K562 (cell line): ENCODE data around the gene RNASEH2A. TPM values are rescaled to one million over a fixed set of nuclear protein-coding genes. Genes with fewer than 3 reads are reported as not detected.
A peak's percentile ranks its signal among the peaks of the same experiment; 100 is the strongest.

ENCODE experiments used
- ATAC-seq: fragments of 200-7000 bp; cut with Tn5 transposase; 3 replicates; pipeline ENCODE4 v1.9.1; 2020; ENCODE audit warnings: moderate library complexity
- BruUV-seq: library from RNA; stranded (reverse); fragments of 400-500 nt; replicated peaks from 2 replicates; lab custom pipeline; 2021; lab: Mats Ljungman, UMichigan
- CTCF ChIA-PET: fragments of 300-600 bp; formaldehyde crosslinking; extraction: SDS; loops from one replicate; lab custom pipeline; 2021; ENCODE audit warnings: low intra/inter-chr PET ratio; lab: Yijun Ruan, JAX
- POLR2A ChIA-PET: fragments of 300-600, 350-650 bp; sonication (Branson Sonifier 250); formaldehyde crosslinking; extraction: SDS; loops from one replicate; lab custom pipeline; 2021; ENCODE audit warnings: antibody characterized with exemption, inconsistent platforms; lab: Yijun Ruan, JAX
- DNase-seq, 4 experiments: peaks; one replicate each; pipeline versions ENCODE4 v3.0.0 to v3.0.0-alpha.2; 2011 to 2018; ENCODE audit warnings: low spot score in 3 of 4, mixed read lengths in 3 of 4; ENCODE audit errors: extremely low read depth in 1 of 4
- FAIRE-seq: peaks from 2 replicates; lab custom pipeline; 2011; peaks lifted over from hg19 to GRCh38; lab: Jason Lieb, UNC
- H2AFZ ChIP-seq: 2 replicates; pipeline ENCODE4 v1.6.0; 2011; ENCODE audit warnings: low read depth, low read length, control low read depth, inconsistent platforms
- H3K27ac ChIP-seq: fragments of 200-600 bp; 3 replicates; pipeline ENCODE4 v1.8.0; 2011; ENCODE audit warnings: low read depth, mild to moderate bottlenecking, control low read depth, inconsistent platforms, low read length, moderate library complexity, mixed read lengths; ENCODE audit errors: extremely low read depth
- H3K27me3 ChIP-seq, 2 experiments: fragments of 300-600 bp in 1 of 2; 2 replicates in 1 of 2; 3 replicates in 1 of 2; pipeline versions ENCODE4 v1.6.0 to v1.8.0; 2011; ENCODE audit warnings: inconsistent platforms in 2 of 2, low read length in 2 of 2, mild to moderate bottlenecking in 1 of 2, mixed read lengths in 1 of 2, moderate library complexity in 1 of 2; ENCODE audit not compliant: control insufficient read depth in 2 of 2, insufficient read depth in 2 of 2
- H3K36me3 ChIP-seq: fragments of 300-600 bp; 3 replicates; pipeline ENCODE4 v1.8.0; 2011; ENCODE audit warnings: mild to moderate bottlenecking, low read length, inconsistent platforms; ENCODE audit not compliant: control insufficient read depth, insufficient read depth
- H3K4me1 ChIP-seq, 2 experiments: fragments of 200-600 bp in 1 of 2; replicated peaks in 1 of 2; 2 replicates in 1 of 2; 3 replicates in 1 of 2; pipeline versions ENCODE4 v1.5.1 to v1.8.0; 2011; ENCODE audit warnings: inconsistent platforms in 2 of 2, low read length in 2 of 2, mild to moderate bottlenecking in 1 of 2, mixed read lengths in 1 of 2, moderate library complexity in 1 of 2; ENCODE audit not compliant: control insufficient read depth in 2 of 2, insufficient read depth in 2 of 2
- H3K4me2 ChIP-seq: 2 replicates; pipeline ENCODE4 v1.6.1; 2011; ENCODE audit warnings: low read length, control low read depth, inconsistent platforms, mixed read lengths; ENCODE audit not compliant: insufficient read depth
- H3K4me3 ChIP-seq: fragments of 200-600 bp; sonication (generic), shearing (Covaris generic); 2 replicates; pipeline ENCODE4 v1.5.1; 2016; ENCODE audit warnings: control low read depth, inconsistent platforms
- H3K79me2 ChIP-seq: fragments of 200-600 bp; 3 replicates; pipeline ENCODE4 v1.8.0; 2011; ENCODE audit warnings: low read length, inconsistent platforms; ENCODE audit not compliant: control insufficient read depth, insufficient read depth
- H3K9ac ChIP-seq, 2 experiments: 2 replicates each; pipeline versions ENCODE4 v1.6.0 to v1.6.1; 2011; ENCODE audit warnings: low read depth in 2 of 2, low read length in 2 of 2, control low read depth in 1 of 2, inconsistent platforms in 1 of 2, mild to moderate bottlenecking in 1 of 2, mixed read lengths in 1 of 2; ENCODE audit not compliant: insufficient read depth in 1 of 2
- H3K9me1 ChIP-seq: one replicate; pipeline ENCODE4 v1.6.0; 2011; ENCODE audit warnings: inconsistent platforms, mild to moderate bottlenecking, low read length, moderate library complexity; ENCODE audit not compliant: control insufficient read depth, insufficient read depth
- H3K9me3 ChIP-seq: replicated peaks from 2 replicates; pipeline ENCODE4 v1.5.1; 2011; ENCODE audit warnings: low read depth, low read length, inconsistent platforms; ENCODE audit not compliant: control insufficient read depth, insufficient read depth
- H4K20me1 ChIP-seq: replicated peaks from 2 replicates; pipeline ENCODE4 v1.6.1; 2011; ENCODE audit warnings: low read length, inconsistent platforms, mixed read lengths; ENCODE audit not compliant: control insufficient read depth, insufficient read depth
- BCL6 ChIP-seq: fragments of 250-450 bp; sonication (Bioruptor Pico); IDR thresholded peaks from 2 replicates; pipeline ENCODE4 v1.4.0; 2020
- BCOR ChIP-seq: fragments of 450-650 bp; IDR thresholded peaks from 2 replicates; pipeline ENCODE4 v1.6.1; 2016
- C11orf30 ChIP-seq: fragments of 450-650 bp; IDR thresholded peaks from 2 replicates; pipeline ENCODE4 v1.6.1; 2016; ENCODE audit warnings: low read depth, mild to moderate bottlenecking
- KDM1A ChIP-seq, 2 experiments: fragments of 450-650 bp; IDR thresholded peaks; 2 replicates each; pipeline ENCODE4 v1.6.1; 2016; ENCODE audit warnings: mild to moderate bottlenecking in 2 of 2
- KLF1 ChIP-seq: fragments of 450-650 bp; IDR thresholded peaks from 2 replicates; pipeline ENCODE4 v1.6.1; 2016; ENCODE audit warnings: missing genetic modification characterization, missing compliant biosample characterization
- RBM22 ChIP-seq: fragments of 200-400 bp; formaldehyde crosslinking; IDR thresholded peaks from 2 replicates; pipeline ENCODE4 v1.6.1; 2018; ENCODE audit warnings: low read length, low read depth; ENCODE audit not compliant: poor library complexity, severe bottlenecking
- RBM25 ChIP-seq: fragments of 200-400 bp; formaldehyde crosslinking; IDR thresholded peaks from 2 replicates; pipeline ENCODE4 v1.6.1; 2018; ENCODE audit warnings: low read length, low read depth, moderate library complexity; ENCODE audit not compliant: severe bottlenecking
- TBP ChIP-seq: optimal IDR thresholded peaks from 2 replicates; pipeline ENCODE3; 2011; ENCODE audit warnings: low read depth, low read length, improper control_type of control experiment
- TOE1 ChIP-seq, 2 experiments: fragments of 450-650 bp in 1 of 2; sonication (generic) in 1 of 2; formaldehyde crosslinking in 1 of 2; IDR thresholded peaks; 2 replicates each; pipeline versions ENCODE4 v1.7.1 to v1.8.0; 2016 to 2022; ENCODE audit warnings: borderline replicate concordance in 2 of 2, mild to moderate bottlenecking in 2 of 2, antibody characterized with exemption in 1 of 2, inconsistent platforms in 1 of 2, low read depth in 1 of 2, missing genetic modification reagents in 1 of 2, moderate library complexity in 1 of 2
- ZBTB33 ChIP-seq: sonication (generic); formaldehyde crosslinking; IDR thresholded peaks from 2 replicates; pipeline ENCODE4 v1.8.1; 2023; ENCODE audit warnings: mild to moderate bottlenecking, missing genetic modification reagents
- WGBS: fragments of 100-300 bp; shearing (Covaris generic); methylation state at CpG from one replicate; pipeline ENCODE4 v1.1.6; 2016; ENCODE audit warnings: low coverage, mixed read lengths; ENCODE audit not compliant: insufficient coverage; ENCODE audit errors: missing lambda C conversion rate; 5-methylcytosine and 5-hydroxymethylcytosine counted together
- in situ Hi-C: fragments of 300-500 bp; cut with MboI; formaldehyde crosslinking; loops from 4 replicates; pipeline ENCODE4 v1.15.0; 2018; ENCODE audit warnings: inconsistent platforms, mixed read lengths
- intact Hi-C: fragments of 100-400 bp; cut with micrococcal nuclease; formaldehyde crosslinking; loops from 2 replicates; pipeline ENCODE4 v1.14.2; 2022
- polyA plus RNA-seq, 8 experiments: library from polyadenylated mRNA; depleted of rRNA in 4 of 8; stranded (reverse) in 5 of 8; unstranded in 3 of 8; fragments of >200 nt; fragmentation: Nextera tagmentation in 2 of 8; fragmentation: Illumina TruSeq in 1 of 8; extraction: Ambion mirVana in 2 of 8; extraction: Trizol in 1 of 8; gene quantifications; 2 replicates each; pipeline versions ENCODE4 v1.2.1 to v1.2.3, GENCODE V29; 2011 to 2014; ENCODE audit warnings: inconsistent platforms in 1 of 8, missing spikeins in 1 of 8
- total RNA-seq, 7 experiments: library from RNA; depleted of rRNA in 6 of 7; stranded (reverse); fragments of >200 nt in 6 of 7; fragmentation: Illumina TruSeq in 2 of 7; extraction: Trizol in 2 of 7; gene quantifications; 2 replicates each; pipeline versions ENCODE4 v1.2.1 to v1.2.3, GENCODE V29; 2011 to 2021; ENCODE audit warnings: low replicate concordance in 1 of 7

The RNASEH2A gene
- total and polyA plus RNA-seq, 9 of the 15 experiments (the other 6 are each of a cell fraction or from before 2014, with no cell fraction given), result 22.3 to 78.0 (median 61.7) TPM

- no peak for TF ChIP-seq RBM22
- peak; percentile 58 for TF ChIP-seq C11orf30
- TF ChIP-seq TBP, result no peak
Observed at GRCh38 chr19:12856653-12857052, 50.3 kb downstream of the RNASEH2A start (continued).

GRCh38 chr19:12858041-12858928 lies 51.9 kb downstream of the RNASEH2A start:
- Histone ChIP-seq H3K27ac (no peak overlapping the region), H3K9me3 (no peaks in the 10 kb centered on the region), H4K20me1 (no peaks in the 10 kb centered on the region)
- FAIRE-seq, result no peak
- no peak for TF ChIP-seq BCL6 (CRISPR knock-in tag)
- peak; percentile 13 for TF ChIP-seq RBM25
- peak; percentile 97 for TF ChIP-seq BCOR
- TF ChIP-seq KLF1, result peak; percentile 70
- TF ChIP-seq ZBTB33 (CRISPR knock-in tag), result peak; percentile 96
- peak; percentile 13 to 35; a peak in 1 of 4 replicates for TF ChIP-seq KDM1A (IDR thresholded peaks at IDR 0.05)
- TF ChIP-seq TOE1 (IDR thresholded peaks at IDR 0.05; ENCODE audit: borderline replicate concordance), result no peak
- no peak for TF ChIP-seq TOE1 (CRISPR knock-in tag; IDR thresholded peaks at IDR 0.05; ENCODE audit: borderline replicate concordance, low read depth)
- TF ChIP-seq, all 486 proteins: peak for 5
- in situ Hi-C loops, result no loop called here
- no peak for DNase-seq
- H3K4me2 ChIP-seq, result no peak overlapping the region
- 77% methylated on average over 24 of the region's 35 CpGs for WGBS
- peaks cover 15% of the 10 kb centered on the region; the same call in 2 of the 3 replicates for H3K36me3 ChIP-seq
- no peak for ATAC-seq
- BruUV-seq, result TSS peak; percentile 49
- H3K9ac ChIP-seq, result no peak overlapping the region
- H3K27me3 ChIP-seq, result no peaks in the 10 kb centered on the region
- CTCF ChIA-PET, result no interaction called here
- no peaks in the 10 kb centered on the region for H3K79me2 ChIP-seq
- no peak overlapping the region for H3K4me3 ChIP-seq
- H3K4me1 ChIP-seq, result peaks cover 0 to 5% of the 10 kb centered on the region in 2 experiments; a peak in 1 of 5 replicates
- no peak overlapping the region for H2AFZ ChIP-seq
- POLR2A ChIA-PET, result no interaction called here
- no peaks in the 10 kb centered on the region for H3K9me1 ChIP-seq
- intact Hi-C loops, result no loop called here
